ENCODE results near the gene NEURL4.

- TF ChIP-seq CTCF (conservative IDR thresholded peaks at IDR 0.05 in 1 of 2, IDR thresholded peaks at IDR 0.05 in 1 of 2; ENCODE audit: low read depth in 1 of 2, low read length in 2 of 2) (no peak), EZH2 (IDR thresholded peaks at IDR 0.05; ENCODE audit: low read length, missing control alignments) (no peak)
These were observed 41.7 kb upstream of the NEURL4 start for GRCh38 chr17:7370853-7371252.
